Neural crest cell (in vitro differentiated cells): ENCODE results near the gene SLC9B1. TPM values are rescaled to one million over a fixed set of nuclear protein-coding genes. Genes with fewer than 3 reads are reported as not detected.
"Not testable (repeated sequence)": the region's sequence is repeated elsewhere in the genome, so short reads cannot be mapped to it uniquely, and the experiment has no call there.

Experiments used
- DNase-seq: peaks from one replicate; pipeline ENCODE4 v3.0.0; 2021; ENCODE audit warnings: low read depth, mixed read lengths, low spot score
- H3K27ac Mint-ChIP-seq: one replicate; pipeline ENCODE4 v1.8.0; 2021; ENCODE audit warnings: mild to moderate bottlenecking, mixed read lengths; ENCODE audit not compliant: unreplicated experiment
- H3K27me3 Mint-ChIP-seq: 2 replicates; pipeline ENCODE4 v1.8.0; 2021; ENCODE audit warnings: low read depth, mild to moderate bottlenecking, mixed read lengths
- H3K36me3 Mint-ChIP-seq: 2 replicates; pipeline ENCODE4 v1.8.0; 2021; ENCODE audit warnings: low read depth, mild to moderate bottlenecking, mixed read lengths
- H3K4me1 Mint-ChIP-seq: 2 replicates; pipeline ENCODE4 v1.8.0; 2021; ENCODE audit warnings: mixed read lengths
- H3K4me3 Mint-ChIP-seq: one replicate; pipeline ENCODE4 v1.8.0; 2021; ENCODE audit warnings: mild to moderate bottlenecking, mixed read lengths
- H3K9me3 Mint-ChIP-seq: 2 replicates; pipeline ENCODE4 v1.8.0; 2021; ENCODE audit warnings: mixed read lengths
- CTCF ChIP-seq: fragments of 200-600 bp; sonication (generic); conservative IDR thresholded peaks from 2 replicates; pipeline ENCODE4 v1.5.0; 2021; ENCODE audit warnings: antibody characterized with exemption, mild to moderate bottlenecking
- total RNA-seq: library from RNA; stranded (reverse); gene quantifications from 2 replicates; pipeline ENCODE4 v1.2.1, GENCODE V29; 2021

The SLC9B1 gene
- total RNA-seq, 1 donor from 2014 or later: 1.7 TPM

DNA sequence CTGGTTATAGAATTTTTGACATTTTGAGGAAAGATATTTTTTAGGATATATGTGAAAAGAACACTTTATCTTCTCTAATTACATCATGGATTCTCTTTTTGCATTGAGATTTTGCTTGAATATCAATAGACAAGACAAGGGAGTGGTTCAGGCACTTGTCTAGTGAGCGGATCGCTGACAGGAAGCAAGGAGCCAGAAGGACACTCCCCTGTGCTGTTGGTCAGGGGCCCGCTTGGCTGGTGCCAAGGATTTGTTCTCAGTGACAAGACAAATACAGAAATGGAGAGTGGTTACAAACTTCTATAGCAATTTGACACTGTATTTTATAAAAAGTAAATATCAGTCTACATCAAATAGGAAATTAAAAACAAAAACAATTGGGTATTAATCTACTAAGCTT is 60.0 kb downstream of the SLC9B1 start:
- H3K27me3 Mint-ChIP-seq: no peaks in the 10 kb centered on the region
- no peaks in the 10 kb centered on the region for H3K36me3 Mint-ChIP-seq
- no peak overlapping the region for H3K4me3 Mint-ChIP-seq
- no peak overlapping the region for H3K27ac Mint-ChIP-seq
- TF ChIP-seq CTCF: no peak
- H3K9me3 Mint-ChIP-seq: no peaks in the 10 kb centered on the region
- no peaks in the 10 kb centered on the region for H3K4me1 Mint-ChIP-seq
- no peak for DNase-seq

DNA sequence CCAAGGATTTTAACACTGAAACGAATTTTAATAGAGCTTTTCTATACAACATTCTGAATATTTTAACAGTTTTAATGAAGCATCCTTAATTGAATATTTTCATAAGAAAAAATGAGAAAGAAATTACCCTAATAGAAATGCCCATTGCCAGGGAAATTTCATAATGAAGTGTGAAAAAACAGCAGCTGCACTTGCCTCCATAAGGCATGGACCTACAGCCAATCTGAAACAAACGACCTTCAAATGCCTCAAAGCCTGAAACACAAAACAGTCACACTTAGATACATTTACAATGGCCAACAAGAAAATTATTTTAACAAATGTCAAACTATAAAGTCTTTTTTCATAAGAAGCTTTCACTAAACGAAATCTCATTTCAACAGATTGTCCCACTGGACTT is 74.4 kb downstream of the SLC9B1 start:
- no peak for DNase-seq
- H3K27ac Mint-ChIP-seq: no peak overlapping the region
- H3K4me3 Mint-ChIP-seq: no peak overlapping the region
- H3K27me3 Mint-ChIP-seq: peaks cover 3% of the 10 kb centered on the region
- no peak for TF ChIP-seq CTCF
- no peaks in the 10 kb centered on the region for H3K36me3 Mint-ChIP-seq
- H3K9me3 Mint-ChIP-seq: peaks cover 13% of the 10 kb centered on the region
- no peaks in the 10 kb centered on the region for H3K4me1 Mint-ChIP-seq

- H3K27ac Mint-ChIP-seq, H3K4me3 Mint-ChIP-seq, DNase-seq, H3K36me3 Mint-ChIP-seq, H3K9me3 Mint-ChIP-seq, H3K4me1 Mint-ChIP-seq, H3K27me3 Mint-ChIP-seq: not testable (repeated sequence)
Observed at GRCh38 chr4:102938063-102938462, 81.4 kb downstream of the SLC9B1 start.

GRCh38 chr4:102935716-102936115 is 83.8 kb downstream of the SLC9B1 start:
- H3K9me3 Mint-ChIP-seq: peaks cover 4% of the 10 kb centered on the region

DNA sequence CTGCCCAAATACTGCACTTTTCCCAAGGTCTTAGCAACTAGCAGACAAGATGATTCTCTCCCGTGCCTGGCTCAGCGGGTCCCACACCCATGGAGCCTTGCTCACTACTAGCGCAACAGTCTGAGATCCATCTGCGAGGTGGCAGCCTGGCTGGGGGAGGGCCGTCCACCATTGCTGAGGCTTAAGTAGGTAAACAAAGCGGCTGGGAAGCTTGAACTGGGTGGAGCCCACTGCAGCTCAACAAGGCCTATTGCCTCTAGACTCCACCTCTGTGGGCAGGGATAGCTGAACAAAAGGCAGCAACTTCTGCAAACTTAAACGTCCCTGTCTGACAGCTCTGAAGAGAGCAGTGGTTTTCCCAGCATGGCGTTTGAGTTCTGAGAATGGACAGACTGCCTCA is 99.8 kb downstream of the SLC9B1 start:
- peaks cover 12% of the 10 kb centered on the region for H3K36me3 Mint-ChIP-seq
- H3K4me3 Mint-ChIP-seq, H3K4me1 Mint-ChIP-seq, DNase-seq, H3K27ac Mint-ChIP-seq, H3K27me3 Mint-ChIP-seq: not testable (repeated sequence)
- peaks cover 17% of the 10 kb centered on the region for H3K9me3 Mint-ChIP-seq

More at GRCh38 chr4:102935716-102936115, 83.8 kb downstream of the SLC9B1 start:
- no peak for DNase-seq
- peaks cover 3% of the 10 kb centered on the region for H3K27me3 Mint-ChIP-seq
- H3K4me3 Mint-ChIP-seq: no peak overlapping the region
- no peak for TF ChIP-seq CTCF
- no peak overlapping the region for H3K27ac Mint-ChIP-seq
- no peaks in the 10 kb centered on the region for H3K4me1 Mint-ChIP-seq
- H3K36me3 Mint-ChIP-seq: no peaks in the 10 kb centered on the region

- no peaks in the 10 kb centered on the region for H3K27me3 Mint-ChIP-seq
- TF ChIP-seq CTCF: no peak
- DNase-seq: no peak
- H3K9me3 Mint-ChIP-seq: peaks cover 21% of the 10 kb centered on the region
- no peak overlapping the region for H3K27ac Mint-ChIP-seq
- no peak overlapping the region for H3K4me3 Mint-ChIP-seq
- no peaks in the 10 kb centered on the region for H3K4me1 Mint-ChIP-seq
- H3K36me3 Mint-ChIP-seq: peaks cover 12% of the 10 kb centered on the region
Observed at GRCh38 chr4:102918859-102919258, 100.6 kb downstream of the SLC9B1 start.

GRCh38 chr4:102901804-102902203 is 117.7 kb downstream of the SLC9B1 start:
- Mint-ChIP-seq H3K27ac (no peak overlapping the region), H3K4me3 (no peak overlapping the region), H3K27me3 (no peaks in the 10 kb centered on the region), H3K4me1 (no peaks in the 10 kb centered on the region), H3K36me3 (no peaks in the 10 kb centered on the region), H3K9me3 (no peaks in the 10 kb centered on the region)
- no peak for DNase-seq
- no peak for TF ChIP-seq CTCF

- H3K4me1 Mint-ChIP-seq: not testable (repeated sequence)
Observed at GRCh38 chr4:102897610-102898009, 121.9 kb downstream of the SLC9B1 start.

DNA sequence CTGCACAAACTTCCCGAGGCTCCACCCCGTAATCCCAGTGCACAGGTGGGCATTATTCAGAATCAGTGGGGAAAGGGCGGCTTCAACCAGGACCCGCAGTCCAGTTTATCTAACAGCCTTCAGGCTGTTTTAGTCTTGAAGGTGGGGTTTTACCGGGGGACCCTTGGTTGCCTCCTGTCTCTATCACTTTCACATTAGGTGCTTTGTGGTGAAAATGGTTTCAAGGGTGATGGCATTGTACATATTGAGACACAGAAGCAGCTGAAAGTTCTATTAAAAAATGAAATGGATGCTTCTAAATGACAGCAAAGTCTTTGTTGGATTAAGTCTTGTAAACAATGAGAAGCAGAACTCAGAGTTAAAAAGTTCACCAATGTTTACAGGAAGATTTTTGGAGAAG is 123.0 kb downstream of the SLC9B1 start:
- not testable (repeated sequence) for H3K36me3 Mint-ChIP-seq

More at GRCh38 chr4:102897610-102898009, 121.9 kb downstream of the SLC9B1 start:
- H3K27me3 Mint-ChIP-seq, H3K36me3 Mint-ChIP-seq, H3K27ac Mint-ChIP-seq, DNase-seq, H3K4me3 Mint-ChIP-seq, H3K9me3 Mint-ChIP-seq: not testable (repeated sequence)

More for the DNA sequence above, 123.0 kb downstream of the SLC9B1 start:
- H3K4me3 Mint-ChIP-seq, H3K4me1 Mint-ChIP-seq, H3K9me3 Mint-ChIP-seq, DNase-seq, H3K27ac Mint-ChIP-seq, H3K27me3 Mint-ChIP-seq: not testable (repeated sequence)
